GM21515 (cell line): ENCODE data around the gene TMEM121.

Source experiments
- ATAC-seq: cut with Tn5 transposase; IDR thresholded peaks from one replicate; pipeline ENCODE4 v1.9.1; 2021; ENCODE audit not compliant: unreplicated experiment

Gene TMEM121

DNA sequence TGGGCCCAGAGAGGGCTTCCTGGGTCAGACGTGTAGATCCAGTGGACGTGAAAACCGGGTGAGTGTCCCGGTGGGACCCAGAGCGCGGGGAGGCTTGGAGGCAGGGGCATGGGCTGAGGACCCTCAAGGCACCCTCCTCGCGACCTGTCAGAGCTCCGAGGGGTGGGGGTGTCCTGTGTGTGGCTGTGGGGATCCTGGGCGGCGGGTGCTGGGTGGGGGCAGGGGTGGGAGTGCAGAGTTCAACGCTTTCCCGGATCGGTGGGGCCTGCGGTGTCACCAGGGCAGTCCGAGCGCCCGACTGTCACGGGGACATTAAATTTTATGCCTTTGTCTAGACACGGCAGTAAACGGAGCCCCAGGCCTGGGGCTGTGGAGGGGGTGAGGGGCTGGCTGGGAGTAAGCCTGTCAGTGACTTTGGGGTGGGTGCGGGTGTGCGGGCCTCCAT lies 1.0 kb downstream of the TMEM121 start:
- ATAC-seq, result no peak

GRCh38 chr14:105527826-105528585 lies 1.6 kb downstream of the TMEM121 start:
- ATAC-seq, result no peak

GRCh38 chr14:105528586-105529318 lies 2.4 kb downstream of the TMEM121 start:
- ATAC-seq, result no peak

DNA sequence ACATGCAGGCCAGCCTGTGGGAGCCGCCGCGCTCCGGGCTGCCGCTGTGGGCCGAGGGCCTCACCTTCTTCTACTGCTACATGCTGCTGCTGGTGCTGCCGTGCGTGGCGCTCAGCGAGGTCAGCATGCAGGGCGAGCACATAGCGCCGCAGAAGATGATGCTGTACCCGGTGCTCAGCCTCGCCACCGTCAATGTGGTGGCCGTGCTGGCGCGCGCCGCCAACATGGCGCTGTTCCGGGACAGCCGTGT lies 2.9 kb downstream of the TMEM121 start:
- ATAC-seq, result no peak

- no peak for ATAC-seq
These were observed 3.3 kb downstream of the TMEM121 start for GRCh38 chr14:105529569-105530284.

DNA sequence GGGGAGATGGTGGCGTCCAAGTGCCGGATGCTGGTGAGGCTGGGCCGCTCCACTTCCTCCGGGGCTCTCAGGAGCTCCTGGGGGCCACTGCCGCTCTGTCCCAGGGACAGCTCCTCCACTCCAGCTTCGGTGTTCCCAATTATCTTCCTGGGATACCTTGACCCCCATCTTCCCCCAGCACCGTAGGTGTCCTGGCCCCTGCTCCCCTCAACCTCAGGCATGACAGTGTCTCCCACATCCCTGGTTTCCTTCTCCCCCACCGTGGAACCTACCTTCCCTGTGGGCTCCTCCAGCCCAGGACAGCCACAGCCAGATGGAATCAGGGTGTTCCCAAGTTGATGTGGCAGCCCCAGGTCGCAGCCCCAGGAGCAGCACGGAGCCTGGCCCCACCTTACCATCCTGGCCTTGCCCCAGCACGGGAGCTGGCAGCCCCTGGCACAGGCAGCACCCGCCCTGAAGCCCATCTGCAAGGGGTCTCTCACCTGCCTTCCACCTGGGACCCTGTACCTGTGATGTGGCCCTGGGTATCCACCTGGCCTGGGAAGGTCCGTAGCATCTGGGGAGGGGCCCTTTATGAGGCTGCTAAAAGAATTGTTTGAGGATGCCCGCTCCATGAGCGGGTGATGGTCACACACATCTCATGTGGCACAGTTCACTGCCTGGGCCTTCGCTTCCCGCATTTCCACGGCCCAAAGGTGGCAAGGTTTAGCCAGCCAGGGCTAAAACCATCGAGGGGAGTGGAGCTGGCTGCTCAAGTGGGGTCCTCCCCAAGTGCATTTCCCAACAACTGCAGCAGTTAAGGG lies 4.1 kb downstream of the TMEM121 start:
- ATAC-seq, result no peak

DNA sequence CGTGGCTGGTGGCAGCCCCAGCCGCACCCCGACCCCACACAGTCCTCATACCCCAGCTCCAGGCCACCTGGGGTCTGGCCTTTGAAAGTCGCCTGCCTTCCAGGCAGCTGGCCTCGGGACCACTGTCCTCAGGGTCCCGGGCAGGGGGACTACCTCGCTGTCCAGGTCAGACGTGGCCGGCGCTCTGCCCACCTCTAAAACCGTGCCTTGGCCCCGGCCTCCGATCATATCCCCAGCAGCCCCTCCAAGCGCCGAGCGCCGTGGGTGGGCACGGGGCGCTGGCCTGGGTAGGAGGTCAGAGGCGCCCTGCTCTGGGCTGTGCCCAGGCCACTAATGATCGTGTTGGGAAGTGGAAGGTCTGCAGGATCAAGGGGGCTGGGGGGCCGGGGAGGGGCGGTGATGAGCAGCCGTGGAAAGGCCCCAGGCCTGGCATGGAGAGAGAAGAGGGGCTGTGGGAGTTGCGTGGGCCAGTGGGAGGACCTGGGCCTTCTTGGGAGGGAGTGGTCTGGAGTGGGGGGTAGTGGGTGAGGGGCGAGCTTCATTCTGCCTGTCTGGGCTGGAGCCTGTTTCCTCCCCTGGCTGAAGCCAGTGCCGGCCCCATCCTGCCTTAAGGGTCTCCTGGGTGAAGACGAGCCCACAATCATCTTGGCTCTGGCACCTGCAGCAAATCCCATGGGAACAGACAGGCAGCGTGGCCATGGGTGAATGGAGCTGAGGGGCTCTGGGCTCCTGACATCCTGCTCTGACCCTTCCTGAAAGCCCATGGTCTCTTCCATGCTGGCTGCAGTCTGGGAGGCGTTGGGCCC lies 4.9 kb downstream of the TMEM121 start:
- ATAC-seq, result no peak

DNA sequence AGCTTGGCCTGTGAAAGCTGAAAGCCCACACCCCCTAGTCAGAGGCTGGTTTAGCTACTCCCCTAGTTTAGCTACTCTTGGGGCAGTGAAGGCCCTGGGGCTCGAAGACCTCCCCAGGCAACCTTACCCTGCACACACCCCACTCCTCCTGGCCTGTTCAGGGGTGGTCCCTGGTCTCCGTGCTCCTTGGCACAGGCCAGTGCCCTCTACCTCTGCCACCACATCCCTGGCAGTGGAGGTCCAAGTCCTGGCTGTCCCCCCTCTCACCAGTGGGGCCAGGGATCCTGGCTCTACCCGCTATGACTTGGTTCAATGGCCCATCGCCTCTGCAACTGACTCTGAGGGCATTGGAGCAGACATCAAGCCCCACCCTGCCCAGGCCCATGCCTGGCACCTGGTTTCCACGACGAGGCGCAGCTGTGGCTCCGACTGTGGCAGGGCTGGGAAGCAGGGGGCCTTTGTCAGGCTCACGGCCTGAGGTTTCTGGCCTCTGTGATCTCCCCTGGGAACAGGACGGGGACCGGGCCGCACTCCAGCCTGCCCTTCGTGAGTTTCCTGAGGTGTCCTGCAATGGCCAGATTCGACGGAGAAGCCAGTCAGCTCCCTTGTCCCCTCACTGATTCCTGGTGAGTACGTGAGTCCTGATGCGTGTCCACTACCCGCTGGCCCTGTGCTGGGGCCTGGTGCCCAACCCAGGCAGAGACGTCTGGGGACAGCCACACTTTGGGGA lies 5.7 kb downstream of the TMEM121 start:
- ATAC-seq, result no peak

GRCh38 chr14:105532735-105533141 lies 6.4 kb downstream of the TMEM121 start:
- ATAC-seq, result no peak

DNA sequence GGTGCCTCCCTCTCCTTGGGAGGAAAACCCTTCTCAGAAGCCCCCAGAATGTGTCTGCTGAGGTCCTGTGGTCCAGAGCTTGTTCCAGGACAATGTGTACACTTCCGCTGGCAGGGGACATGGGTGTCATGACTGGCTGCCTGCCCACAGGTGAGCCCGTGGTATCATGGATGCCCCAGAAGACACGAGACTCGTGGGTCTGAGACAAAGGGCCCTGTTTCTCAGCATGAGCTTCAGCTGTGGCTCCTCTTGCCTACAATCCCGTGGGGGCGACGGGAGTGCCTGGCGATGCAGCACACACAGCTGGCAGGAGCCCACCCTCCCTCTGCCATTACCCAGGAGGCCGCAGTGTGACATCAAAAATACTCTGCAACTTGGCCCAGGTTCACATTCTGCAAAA lies 7.0 kb downstream of the TMEM121 start:
- ATAC-seq, result no peak

- ATAC-seq, result no peak
These were observed 7.6 kb downstream of the TMEM121 start for GRCh38 chr14:105533811-105534498.

DNA sequence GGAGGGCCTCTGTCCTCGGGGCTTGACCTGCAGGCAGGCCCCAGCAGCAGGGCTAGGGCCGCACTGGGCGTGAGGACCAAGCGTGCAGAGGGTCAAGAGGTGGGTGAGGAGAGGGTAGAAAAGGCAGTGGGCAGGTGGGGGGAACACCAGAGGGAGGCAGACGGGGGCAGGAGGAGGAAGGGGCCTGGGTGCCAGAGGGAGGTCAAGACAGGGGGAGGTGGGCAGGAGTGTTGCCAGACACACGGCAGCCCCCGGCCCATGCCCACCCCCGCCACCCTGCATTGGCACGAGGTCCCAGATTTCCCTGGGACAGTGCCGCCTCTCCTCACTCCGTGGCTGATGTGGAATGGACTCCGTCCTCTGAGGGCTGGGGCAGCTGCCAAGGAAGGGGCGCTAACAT lies 8.2 kb downstream of the TMEM121 start:
- ATAC-seq, result no peak

GRCh38 chr14:105536051-105536450 lies 9.7 kb downstream of the TMEM121 start:
- no peak for ATAC-seq

GRCh38 chr14:105536691-105537579 lies 10.6 kb downstream of the TMEM121 start:
- ATAC-seq, result no peak

GRCh38 chr14:105537580-105538474 lies 11.4 kb downstream of the TMEM121 start:
- no peak for ATAC-seq

- no peak for ATAC-seq
These were observed 12.2 kb downstream of the TMEM121 start for GRCh38 chr14:105538481-105539049.

DNA sequence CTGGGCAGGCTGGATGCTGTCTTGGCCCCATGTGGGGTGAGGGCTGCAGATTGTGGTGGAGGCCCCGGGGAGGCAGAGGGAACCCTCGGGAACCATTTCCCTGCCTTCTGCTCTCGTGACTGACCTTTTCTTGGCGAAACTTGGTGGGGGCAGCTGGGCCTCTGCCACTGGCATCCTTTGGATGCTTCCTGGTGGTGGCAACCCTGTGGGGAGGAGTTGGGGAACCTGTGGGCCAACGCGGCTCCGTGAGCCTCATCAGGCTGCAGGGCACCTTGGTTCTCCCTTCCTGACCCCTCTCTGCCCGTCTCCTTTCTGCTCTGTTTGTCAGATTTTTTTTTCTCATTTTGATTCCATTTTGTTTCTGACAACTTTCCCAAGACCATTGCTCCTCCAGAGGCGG lies 14.4 kb downstream of the TMEM121 start:
- ATAC-seq, result no peak
